Epithelial cell of proximal tubule (primary cell): ENCODE measurements around the gene GJC2. TPM values are rescaled to one million over a fixed set of nuclear protein-coding genes. Genes with fewer than 3 reads are reported as not detected.
A peak's percentile ranks its signal among the peaks of the same experiment; 100 is the strongest.

Experiments
- DNase-seq: peaks from one replicate; pipeline ENCODE4 v3.0.0-alpha.2; 2011; ENCODE audit warnings: low read depth
- H3K4me3 ChIP-seq: 2 replicates; pipeline ENCODE4 v1.5.1; 2011; ENCODE audit warnings: low read depth, mild to moderate bottlenecking, low read length
- total RNA-seq: library from RNA; depleted of rRNA; stranded (reverse); fragments of >200 nt; gene quantifications from 2 replicates; pipeline ENCODE4 v1.2.3, GENCODE V29; 2015
- TF ChIP-seq, protein P1 (sequence below): conservative IDR thresholded peaks from 2 replicates; pipeline ENCODE4 v1.5.1; 2012; ENCODE audit warnings: low read depth, mild to moderate bottlenecking, low read length

The GJC2 gene
- total RNA-seq, 1 donor from 2014 or later, result 0.69 TPM

DNA sequence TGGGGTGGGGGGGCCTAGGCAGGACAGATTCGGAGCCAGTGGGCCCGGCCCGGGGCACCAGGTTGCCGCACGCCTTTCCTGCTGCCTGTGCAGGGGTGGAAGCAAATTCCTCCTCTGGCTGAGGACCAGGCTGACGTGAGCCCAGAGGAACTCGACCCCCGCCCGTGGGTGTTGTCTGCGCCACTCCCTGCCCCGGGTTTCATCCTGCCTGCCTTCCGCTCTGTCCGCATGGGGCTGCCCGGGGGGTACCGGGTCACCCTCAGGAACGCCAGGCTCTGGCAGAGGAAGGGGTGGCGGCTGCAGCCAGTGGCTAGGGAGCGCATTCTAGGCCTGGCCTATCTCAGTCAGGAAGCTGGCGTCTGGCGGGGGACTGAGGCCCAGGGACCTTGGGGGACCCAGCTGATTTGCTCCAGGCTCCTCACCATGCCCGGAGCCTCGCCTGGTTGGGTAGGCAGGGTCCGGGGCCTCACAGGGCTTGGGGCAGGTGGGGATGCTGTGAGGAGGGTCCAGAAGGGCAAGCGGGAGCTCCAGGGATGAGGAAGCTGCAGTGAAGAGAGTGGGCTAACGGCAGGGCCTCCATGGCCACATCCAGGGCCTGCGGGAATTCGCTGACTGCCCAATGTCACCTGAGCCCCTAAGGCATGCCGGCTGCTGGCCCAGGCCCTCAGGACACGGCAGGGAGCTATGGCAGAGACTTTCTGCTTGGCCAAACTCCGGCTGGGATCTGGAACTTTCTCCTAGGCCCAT is 13.4 kb downstream of the GJC2 start:
- TF ChIP-seq, protein P1, sequence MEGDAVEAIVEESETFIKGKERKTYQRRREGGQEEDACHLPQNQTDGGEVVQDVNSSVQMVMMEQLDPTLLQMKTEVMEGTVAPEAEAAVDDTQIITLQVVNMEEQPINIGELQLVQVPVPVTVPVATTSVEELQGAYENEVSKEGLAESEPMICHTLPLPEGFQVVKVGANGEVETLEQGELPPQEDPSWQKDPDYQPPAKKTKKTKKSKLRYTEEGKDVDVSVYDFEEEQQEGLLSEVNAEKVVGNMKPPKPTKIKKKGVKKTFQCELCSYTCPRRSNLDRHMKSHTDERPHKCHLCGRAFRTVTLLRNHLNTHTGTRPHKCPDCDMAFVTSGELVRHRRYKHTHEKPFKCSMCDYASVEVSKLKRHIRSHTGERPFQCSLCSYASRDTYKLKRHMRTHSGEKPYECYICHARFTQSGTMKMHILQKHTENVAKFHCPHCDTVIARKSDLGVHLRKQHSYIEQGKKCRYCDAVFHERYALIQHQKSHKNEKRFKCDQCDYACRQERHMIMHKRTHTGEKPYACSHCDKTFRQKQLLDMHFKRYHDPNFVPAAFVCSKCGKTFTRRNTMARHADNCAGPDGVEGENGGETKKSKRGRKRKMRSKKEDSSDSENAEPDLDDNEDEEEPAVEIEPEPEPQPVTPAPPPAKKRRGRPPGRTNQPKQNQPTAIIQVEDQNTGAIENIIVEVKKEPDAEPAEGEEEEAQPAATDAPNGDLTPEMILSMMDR, result no peak
- no peak for DNase-seq
- H3K4me3 ChIP-seq, result no peak overlapping the region

DNA sequence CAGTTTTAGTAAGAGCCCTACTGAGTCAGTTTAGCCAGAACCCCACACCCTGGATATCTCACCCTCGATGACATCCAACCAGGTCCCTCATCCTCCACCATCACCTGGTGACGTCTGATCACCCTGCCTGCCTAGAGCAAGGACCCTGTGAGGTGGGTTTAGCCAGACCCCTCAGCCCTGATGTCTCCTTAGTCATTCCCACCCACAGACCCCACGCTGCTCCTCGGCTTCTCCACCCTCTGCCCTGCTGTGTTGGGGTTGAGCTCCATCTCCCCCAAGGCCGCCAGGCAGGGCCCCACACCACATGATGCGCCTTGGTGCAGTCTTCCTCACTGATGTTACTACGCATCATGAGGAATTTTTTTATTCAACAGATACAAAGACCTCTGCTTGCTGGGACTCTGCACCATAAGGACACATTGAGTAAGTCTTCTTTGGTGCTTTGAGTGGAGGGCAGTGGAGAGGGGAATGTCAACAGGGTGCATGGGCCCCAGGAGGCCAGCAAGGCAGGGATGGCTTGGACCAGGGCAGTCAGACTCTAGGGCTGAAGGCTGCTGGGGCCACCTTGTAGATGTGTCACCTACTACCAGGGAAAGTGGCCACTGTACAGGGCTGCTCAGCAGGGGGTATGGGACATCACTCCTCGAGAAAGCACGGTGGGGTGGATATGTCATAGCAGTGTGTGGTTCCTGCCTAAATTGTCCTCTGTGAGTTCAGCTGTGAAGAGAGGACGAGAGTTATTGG is 14.2 kb downstream of the GJC2 start:
- TF ChIP-seq, protein P1, result no peak
- DNase-seq, result no peak
- H3K4me3 ChIP-seq, result no peak overlapping the region

DNA sequence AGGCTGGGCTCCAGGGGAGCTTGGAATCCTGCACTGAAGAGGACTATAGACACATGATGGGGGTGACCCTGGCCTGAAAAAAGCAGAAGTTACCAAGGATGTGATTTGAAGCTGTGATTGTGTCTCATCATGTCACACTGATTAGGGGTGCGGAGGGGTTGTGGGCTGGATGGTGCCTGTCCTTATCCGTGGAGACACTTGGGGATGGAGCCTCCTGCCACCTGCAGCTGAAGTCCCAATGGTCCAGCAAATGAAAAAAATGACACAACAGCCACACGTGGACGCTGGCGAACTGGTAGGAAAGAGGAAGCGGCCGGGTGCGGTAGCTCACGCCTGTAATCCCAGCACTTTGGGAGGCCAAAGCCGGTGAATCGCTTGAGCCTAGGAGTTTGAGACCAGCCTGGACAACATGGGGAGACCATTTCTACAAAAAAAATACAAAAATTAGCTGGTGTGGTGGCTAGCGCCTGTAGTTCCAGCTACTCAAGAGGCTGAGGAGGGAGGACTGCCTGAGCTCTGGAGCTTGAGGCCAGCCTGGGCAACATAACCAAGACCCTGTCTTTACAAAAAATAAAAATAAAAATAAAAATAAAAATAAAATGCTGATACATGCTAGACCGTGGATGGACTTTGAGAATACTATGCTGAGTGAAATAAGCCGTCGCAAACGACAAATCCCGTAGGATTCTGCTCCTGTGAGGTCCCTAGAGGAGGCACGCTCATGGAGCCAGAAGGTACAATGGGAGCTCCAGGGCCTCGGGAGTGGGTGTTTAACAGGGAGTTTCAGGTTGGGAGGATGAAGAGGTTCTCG is 15.0 kb downstream of the GJC2 start:
- DNase-seq, result no peak
- H3K4me3 ChIP-seq, result peak overlapping the region; percentile 69
- TF ChIP-seq, protein P1, result no peak

DNA sequence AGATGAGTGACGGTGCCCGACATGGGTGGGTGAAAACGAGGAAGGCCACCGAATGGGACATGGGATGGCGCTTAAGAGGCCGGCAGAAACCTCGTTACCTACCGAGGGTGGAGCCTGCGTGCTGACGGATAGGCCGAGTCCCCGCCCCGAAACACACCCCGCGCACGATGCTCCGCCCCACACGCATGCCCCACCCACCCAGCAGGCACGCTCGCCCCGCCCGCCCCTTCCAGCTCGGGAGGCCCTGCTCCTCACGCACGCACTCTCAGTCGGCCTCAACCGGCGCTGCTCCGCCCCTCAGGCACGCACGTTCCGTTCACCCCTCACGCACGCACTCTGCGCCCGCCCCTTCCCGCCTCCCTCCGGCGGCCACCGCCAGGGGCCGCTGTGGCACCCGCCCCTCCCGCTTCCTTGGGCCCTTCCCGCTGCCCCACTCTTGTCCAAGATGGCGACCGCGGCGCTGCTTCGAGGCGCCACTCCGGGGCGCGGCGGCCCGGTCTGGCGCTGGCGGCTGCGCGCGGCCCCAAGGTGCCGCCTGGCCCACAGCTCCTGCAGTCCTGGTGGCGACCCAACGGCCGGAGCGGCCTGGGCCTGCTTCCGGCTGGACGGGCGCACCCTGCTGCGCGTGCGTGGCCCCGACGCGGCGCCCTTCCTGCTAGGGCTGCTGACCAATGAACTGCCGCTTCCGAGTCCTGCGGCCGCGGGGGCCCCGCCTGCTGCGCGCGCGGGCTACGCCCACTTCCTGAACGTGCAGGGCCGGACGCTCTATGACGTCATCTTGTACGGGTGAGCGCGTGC is 15.8 kb downstream of the GJC2 start, which contains the start of gene IBA57:
Gene IBA57 (plus strand): TSS at position 433 of the 798 bp plus-strand sequence. CDS start 13 bp downstream, at position 446.
- no peak for DNase-seq
- peak within 1 kb of the TSS; percentile 69 for H3K4me3 ChIP-seq
- TF ChIP-seq, protein P1, result peak; percentile 69

DNA sequence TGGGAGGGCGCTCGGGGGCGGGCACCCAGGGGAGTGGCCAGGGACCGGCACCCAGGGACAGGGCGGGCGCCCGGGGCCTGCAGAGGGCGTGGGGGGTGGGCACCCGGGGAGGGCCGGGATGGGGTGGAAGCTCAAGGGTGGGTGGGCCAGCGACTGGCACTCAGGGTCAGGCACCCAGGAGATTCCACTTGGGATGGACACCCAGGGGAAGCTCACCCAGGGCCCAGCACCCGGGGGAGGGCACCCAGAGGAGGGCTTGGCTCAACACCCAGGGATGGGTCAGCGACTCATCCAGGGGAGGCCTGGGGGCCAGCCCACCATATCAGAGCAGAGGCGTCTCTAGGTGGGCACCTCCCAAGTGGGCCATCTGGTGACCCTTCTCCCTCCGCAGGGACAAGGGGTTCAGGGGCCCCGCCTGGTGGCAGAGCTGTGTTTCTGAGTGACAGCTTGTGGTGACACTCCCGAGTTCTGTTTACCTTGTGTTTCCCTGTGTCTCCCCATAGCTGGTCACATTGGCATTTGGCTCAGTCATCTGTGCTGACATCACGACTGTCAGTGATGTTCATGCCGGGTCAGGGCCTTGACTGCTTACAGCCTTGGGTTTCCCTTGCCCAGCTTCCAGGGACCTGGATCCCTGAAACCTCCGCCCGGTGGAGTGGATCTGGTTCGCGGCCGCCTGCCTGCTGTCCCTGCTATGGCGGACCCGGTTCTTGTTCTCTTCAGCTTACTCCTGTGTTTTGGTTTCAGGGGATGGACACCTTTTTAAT is 16.6 kb downstream of the GJC2 start:
- no peak for DNase-seq
- peak overlapping the region; percentile 69 for H3K4me3 ChIP-seq
- TF ChIP-seq, protein P1, result peak; percentile 47
